Trophoblast cell (in vitro differentiated cells and primary cell): Measurements from ENCODE around the gene RANBP1.

Experiments
- DNase-seq, 2 donors: peaks; one replicate each; pipeline ENCODE4 v3.0.0-alpha.2; 2016
- H2AFZ ChIP-seq: 2 replicates; pipeline ENCODE4 v1.6.1; 2013; ENCODE audit warnings: low read length, moderate library complexity, mild to moderate bottlenecking; ENCODE audit not compliant: insufficient read depth, poor library complexity
- H2AK5ac ChIP-seq: 2 replicates; pipeline ENCODE4 v1.6.1; 2013; ENCODE audit warnings: mild to moderate bottlenecking, low read length
- H2BK120ac ChIP-seq: 2 replicates; pipeline ENCODE4 v1.6.1; 2013; ENCODE audit warnings: low read length, mild to moderate bottlenecking, moderate library complexity; ENCODE audit not compliant: insufficient read depth, poor library complexity
- H2BK12ac ChIP-seq: 2 replicates; pipeline ENCODE4 v1.6.1; 2013; ENCODE audit warnings: mild to moderate bottlenecking, low read length, moderate library complexity
- H2BK5ac ChIP-seq: 2 replicates; pipeline ENCODE4 v1.6.1; 2013; ENCODE audit warnings: low read length, low read depth, moderate library complexity, mild to moderate bottlenecking; ENCODE audit not compliant: poor library complexity
- H3K14ac ChIP-seq: 2 replicates; pipeline ENCODE4 v1.6.1; 2013; ENCODE audit warnings: mild to moderate bottlenecking, low read length
- H3K18ac ChIP-seq: 2 replicates; pipeline ENCODE4 v1.6.1; 2013; ENCODE audit warnings: mild to moderate bottlenecking, low read length
- H3K23ac ChIP-seq: 2 replicates; pipeline ENCODE4 v1.6.1; 2013; ENCODE audit warnings: low read length
- H3K27ac ChIP-seq: 2 replicates; pipeline ENCODE4 v1.5.1; 2013; ENCODE audit warnings: low read depth, mild to moderate bottlenecking, inconsistent platforms, low read length, moderate library complexity
- H3K27me3 ChIP-seq: 2 replicates; pipeline ENCODE4 v1.6.1; 2013; ENCODE audit warnings: inconsistent platforms, mild to moderate bottlenecking, low read length, moderate library complexity; ENCODE audit not compliant: insufficient read depth
- H3K36me3 ChIP-seq, 2 experiments: 1 replicate in 1 of 2; 2 replicates in 1 of 2; pipeline ENCODE4 v1.6.1; 2013; ENCODE audit warnings: low read length in 2 of 2, mild to moderate bottlenecking in 2 of 2, moderate library complexity in 1 of 2; ENCODE audit not compliant: insufficient read depth in 2 of 2, control insufficient read depth in 1 of 2
- H3K4ac ChIP-seq: 2 replicates; pipeline ENCODE4 v1.6.1; 2013; ENCODE audit warnings: low read depth, mild to moderate bottlenecking, low read length, moderate library complexity
- H3K4me1 ChIP-seq, 2 experiments: 1 replicate in 1 of 2; 2 replicates in 1 of 2; pipeline ENCODE4 v1.6.1; 2013; ENCODE audit warnings: low read length in 2 of 2, mild to moderate bottlenecking in 2 of 2, moderate library complexity in 1 of 2; ENCODE audit not compliant: insufficient read depth in 2 of 2, control insufficient read depth in 1 of 2
- H3K4me2 ChIP-seq: 2 replicates; pipeline ENCODE4 v1.6.1; 2013; ENCODE audit warnings: inconsistent platforms, mild to moderate bottlenecking, low read length, moderate library complexity
- H3K4me3 ChIP-seq: 2 replicates; pipeline ENCODE4 v1.5.1; 2013; ENCODE audit warnings: mild to moderate bottlenecking, low read depth, low read length, inconsistent platforms
- H3K79me1 ChIP-seq: one replicate; pipeline ENCODE4 v1.6.1; 2013; ENCODE audit warnings: low read length
- H3K79me2 ChIP-seq: 2 replicates; pipeline ENCODE4 v1.6.1; 2013; ENCODE audit warnings: low read length, mild to moderate bottlenecking; ENCODE audit not compliant: control insufficient read depth, insufficient read depth, poor library complexity
- H3K9ac ChIP-seq: 2 replicates; pipeline ENCODE4 v1.6.1; 2013; ENCODE audit warnings: mild to moderate bottlenecking, low read length
- H3K9me3 ChIP-seq: 2 replicates; pipeline ENCODE4 v1.6.1; 2013; ENCODE audit warnings: low read depth, mild to moderate bottlenecking, control low read depth, inconsistent platforms, low read length; ENCODE audit not compliant: insufficient read depth
- H4K12ac ChIP-seq: 2 replicates; pipeline ENCODE4 v1.6.1; 2013; ENCODE audit warnings: low read depth, mild to moderate bottlenecking, low read length, moderate library complexity
- H4K8ac ChIP-seq: 2 replicates; pipeline ENCODE4 v1.6.1; 2013; ENCODE audit warnings: low read depth, mild to moderate bottlenecking, low read length, moderate library complexity
- H4K91ac ChIP-seq: one replicate; pipeline ENCODE4 v1.6.1; 2013; ENCODE audit warnings: low read depth, mild to moderate bottlenecking, low read length, moderate library complexity
- WGBS: extraction: QIAGEN DNeasy Blood & Tissue Kit; methylation state at CpG from one replicate; pipeline ENCODE4 v1.1.7; 2013; ENCODE audit warnings: missing lambda C conversion rate; ENCODE audit not compliant: insufficient read length, insufficient coverage; ENCODE audit errors: extremely low coverage; 5-methylcytosine and 5-hydroxymethylcytosine counted together

RANBP1 gene

DNA sequence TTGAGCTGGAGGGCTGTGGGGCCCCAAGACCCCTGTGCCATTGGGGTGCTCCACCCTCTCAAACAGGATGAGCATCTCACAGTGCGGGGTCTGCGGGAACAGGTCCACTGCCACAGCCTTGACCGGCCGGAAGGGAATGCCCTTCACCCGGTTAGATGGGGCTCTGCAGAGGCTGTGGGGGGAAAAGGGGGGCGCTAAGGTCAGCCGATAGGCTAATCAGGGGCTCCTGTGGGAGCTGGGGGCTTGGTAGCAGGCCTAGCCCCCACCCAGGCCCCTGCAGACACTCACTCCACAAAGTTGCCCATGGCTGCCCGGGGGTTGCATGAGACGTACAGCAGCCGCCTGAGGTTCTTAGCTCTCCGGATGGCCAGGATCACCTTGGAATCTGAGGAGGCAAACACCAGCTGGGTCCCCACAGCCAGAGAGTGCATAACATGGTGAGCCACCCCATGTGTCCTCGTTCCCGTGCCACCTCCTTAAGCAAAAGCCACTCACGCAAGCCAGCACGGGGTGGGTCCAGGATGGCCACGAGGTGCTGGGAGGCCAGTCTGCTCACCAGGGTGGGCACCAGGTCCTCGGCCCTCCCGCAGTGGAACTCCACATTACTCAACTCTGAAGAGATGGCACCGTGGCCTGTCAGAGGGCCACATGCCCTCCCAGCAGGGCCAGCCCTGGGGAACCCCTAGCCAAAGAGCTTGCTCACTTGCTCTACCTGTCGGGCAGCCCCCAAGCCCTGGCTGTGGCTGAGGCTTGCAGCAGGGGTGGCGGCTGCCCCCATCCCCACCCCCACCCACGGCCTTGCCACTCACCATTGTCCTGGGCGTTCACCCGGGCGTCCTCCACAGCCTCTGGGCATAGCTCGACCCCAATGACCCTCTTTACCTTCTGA lies 3.0 kb upstream of the RANBP1 start:
- Histone ChIP-seq H3K27ac (no peak overlapping the region), H3K4me2 (no peak overlapping the region), H3K79me2 (peaks cover 10% of the 10 kb centered on the region), H3K36me3 (peaks cover 78 to 80% of the 10 kb centered on the region in 2 experiments), H3K9ac (peak overlapping the region; percentile 13), H3K79me1 (peaks cover 10% of the 10 kb centered on the region), H3K4me3 (no peak overlapping the region), H3K14ac (no peak overlapping the region), H4K12ac (no peak overlapping the region), H3K27me3 (no peaks in the 10 kb centered on the region), H2BK120ac (no peak overlapping the region), H3K9me3 (no peaks in the 10 kb centered on the region), H4K91ac (no peak overlapping the region), H2AFZ (no peak overlapping the region), H3K4me1 (peaks cover 2 to 5% of the 10 kb centered on the region in 2 experiments), H3K4ac (no peak overlapping the region), H3K23ac (no peak overlapping the region), H2BK12ac (no peak overlapping the region), H2BK5ac (no peak overlapping the region), H3K18ac (no peak overlapping the region), H4K8ac (no peak overlapping the region), H2AK5ac (no peak overlapping the region)
- no peak for DNase-seq
- no CpG with 5 or more reads among the region's 26 CpGs for WGBS

DNA sequence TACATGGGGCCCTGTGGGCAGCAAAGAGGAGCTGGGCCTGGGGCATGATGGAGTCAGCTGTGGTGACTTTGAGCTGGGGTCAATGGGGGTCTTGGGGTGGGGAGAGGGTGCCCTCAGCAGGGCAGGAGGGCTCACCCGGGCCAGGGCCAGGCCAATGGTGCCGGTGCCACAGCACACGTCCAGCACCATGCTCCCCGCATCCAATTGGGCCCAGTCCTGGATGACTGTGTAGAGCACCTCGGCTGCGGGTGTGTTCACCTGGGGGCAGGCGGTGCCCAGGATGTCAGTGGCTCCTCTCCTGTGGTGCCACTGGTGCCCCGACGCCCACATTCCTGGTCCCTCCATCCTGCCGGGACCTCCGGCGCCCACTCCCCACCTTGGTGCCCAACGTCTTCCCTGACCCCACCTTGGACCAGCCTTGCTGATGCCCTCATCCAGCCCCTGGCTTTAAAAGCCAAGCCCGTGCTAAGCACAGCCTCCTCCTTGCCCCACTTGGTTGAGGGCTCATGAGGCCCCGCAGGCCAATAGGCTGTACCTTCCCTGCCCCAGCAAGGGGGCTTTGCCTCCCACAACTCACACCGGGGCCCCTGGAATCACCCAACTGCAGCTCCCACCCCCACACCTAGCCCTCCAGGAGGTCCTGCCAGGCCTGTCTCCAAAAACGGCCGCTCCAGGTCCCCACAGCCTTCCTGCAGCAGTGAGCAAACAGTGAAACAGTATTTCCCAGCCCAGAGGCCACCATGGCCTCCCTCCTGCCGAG lies 2.2 kb upstream of the RANBP1 start:
- no peak overlapping the region for H4K91ac ChIP-seq
- no peak overlapping the region for H3K4ac ChIP-seq
- no CpG with 5 or more reads among the region's 19 CpGs for WGBS
- H4K12ac ChIP-seq: no peak overlapping the region
- no peak overlapping the region for H3K14ac ChIP-seq
- no peak overlapping the region for H2AFZ ChIP-seq
- H3K27ac ChIP-seq: no peak overlapping the region
- no peak overlapping the region for H3K18ac ChIP-seq
- H2BK5ac ChIP-seq: no peak overlapping the region
- H3K79me2 ChIP-seq: peaks cover 16% of the 10 kb centered on the region
- no peak overlapping the region for H4K8ac ChIP-seq
- H3K9ac ChIP-seq: no peak overlapping the region
- peaks cover 12% of the 10 kb centered on the region for H3K79me1 ChIP-seq
- H3K4me3 ChIP-seq: no peak overlapping the region
- no peaks in the 10 kb centered on the region for H3K27me3 ChIP-seq
- H3K23ac ChIP-seq: no peak overlapping the region
- H3K36me3 ChIP-seq: peaks cover 73 to 74% of the 10 kb centered on the region in 2 experiments
- DNase-seq: no peak
- peaks cover 4 to 8% of the 10 kb centered on the region in 2 experiments for H3K4me1 ChIP-seq
- H3K4me2 ChIP-seq: no peak overlapping the region
- H2AK5ac ChIP-seq: no peak overlapping the region
- no peaks in the 10 kb centered on the region for H3K9me3 ChIP-seq
- H2BK12ac ChIP-seq: no peak overlapping the region
- no peak overlapping the region for H2BK120ac ChIP-seq

DNA sequence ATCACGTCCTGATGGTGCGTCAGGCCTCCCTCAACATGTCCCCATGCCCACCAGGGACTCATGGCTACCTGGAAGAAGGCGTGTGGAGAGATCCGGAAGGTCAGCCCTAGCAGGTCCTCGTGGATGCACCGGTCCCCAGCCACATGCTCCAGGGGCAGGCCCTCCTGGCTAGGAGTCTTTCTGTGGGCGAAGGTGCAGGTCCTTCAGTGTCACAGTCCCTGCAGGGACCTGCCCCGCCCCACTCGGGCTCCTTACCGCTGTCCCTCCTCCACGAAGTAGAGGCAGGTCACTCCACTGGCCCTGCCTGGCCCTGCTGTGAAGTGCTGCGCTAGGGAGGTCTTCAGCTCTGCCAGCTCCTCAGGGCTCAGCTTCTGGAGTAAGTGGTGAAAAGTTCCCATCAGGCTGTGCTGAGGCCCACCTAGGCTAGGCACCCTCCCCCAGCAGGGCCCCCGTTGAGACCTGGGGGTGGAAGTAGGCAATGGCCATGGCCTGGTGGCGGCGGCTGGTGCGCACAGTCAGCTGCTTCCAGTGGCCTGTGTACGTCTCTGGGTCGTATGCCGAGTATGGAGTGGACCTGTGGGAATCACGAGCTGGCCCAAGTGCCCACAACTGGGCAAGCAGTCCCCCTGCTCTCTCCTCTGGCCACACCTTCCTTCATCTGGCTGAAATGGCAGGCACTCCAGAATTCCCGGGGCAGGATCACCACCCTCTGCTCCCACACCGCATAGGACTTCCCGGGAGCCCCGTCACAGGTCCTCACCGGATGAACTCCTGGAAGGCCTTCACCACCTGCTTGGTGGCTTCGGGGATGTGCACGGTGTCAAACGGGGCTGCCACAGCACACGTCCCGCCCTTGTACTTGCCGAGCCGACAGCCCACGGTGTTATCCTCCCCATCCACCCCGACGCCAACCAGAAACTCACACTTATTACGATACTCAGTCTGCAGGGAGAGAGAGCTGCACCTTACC lies 1.1 kb upstream of the RANBP1 start:
- no peak overlapping the region for H3K18ac ChIP-seq
- H3K4me2 ChIP-seq: no peak overlapping the region
- no peak overlapping the region for H3K27ac ChIP-seq
- H2AFZ ChIP-seq: no peak overlapping the region
- H3K14ac ChIP-seq: no peak overlapping the region
- H3K27me3 ChIP-seq: no peaks in the 10 kb centered on the region
- H3K36me3 ChIP-seq: peaks cover 68 to 72% of the 10 kb centered on the region in 2 experiments
- no peak overlapping the region for H4K8ac ChIP-seq
- H3K4me1 ChIP-seq: peaks cover 4 to 9% of the 10 kb centered on the region in 2 experiments
- no peak overlapping the region for H4K12ac ChIP-seq
- no peak overlapping the region for H3K4ac ChIP-seq
- no peak overlapping the region for H2BK5ac ChIP-seq
- no CpG with 5 or more reads among the region's 36 CpGs for WGBS
- H2BK12ac ChIP-seq: no peak overlapping the region
- no peak overlapping the region for H4K91ac ChIP-seq
- H3K79me1 ChIP-seq: peaks cover 12% of the 10 kb centered on the region
- H3K9ac ChIP-seq: no peak overlapping the region
- no peak overlapping the region for H2AK5ac ChIP-seq
- no peak for DNase-seq
- peaks cover 17% of the 10 kb centered on the region for H3K79me2 ChIP-seq
- H2BK120ac ChIP-seq: no peak overlapping the region
- no peak overlapping the region for H3K23ac ChIP-seq
- no peaks in the 10 kb centered on the region for H3K9me3 ChIP-seq
- no peak overlapping the region for H3K4me3 ChIP-seq
